Subcutaneous abdominal adipose tissue (tissue), 5 donors: ENCODE results near the gene CTXND1.

ENCODE experiments used
- H3K27ac ChIP-seq: one replicate; pipeline ENCODE4 v1.7.0; 2013; ENCODE audit warnings: low read depth, mild to moderate bottlenecking, inconsistent platforms, low read length, moderate library complexity
- H3K27me3 ChIP-seq, 5 donors: one replicate each; pipeline ENCODE4 v1.7.0; 2013; ENCODE audit warnings: low read length in 5 of 5, inconsistent platforms in 1 of 5; ENCODE audit not compliant: control insufficient read depth in 5 of 5, insufficient read depth in 4 of 5
- H3K36me3 ChIP-seq, 5 donors: one replicate each; pipeline ENCODE4 v1.7.0; 2013; ENCODE audit warnings: low read length in 5 of 5; ENCODE audit not compliant: control insufficient read depth in 5 of 5, insufficient read depth in 5 of 5
- H3K4me1 ChIP-seq, 5 donors: one replicate each; pipeline ENCODE4 v1.7.0; 2013; ENCODE audit warnings: low read length in 5 of 5, mild to moderate bottlenecking in 3 of 5, moderate library complexity in 1 of 5; ENCODE audit not compliant: control insufficient read depth in 5 of 5, insufficient read depth in 5 of 5
- H3K4me3 ChIP-seq, 5 donors: one replicate each; pipeline ENCODE4 v1.7.0; 2013; ENCODE audit warnings: low read length in 5 of 5, low read depth in 1 of 5
- H3K9ac ChIP-seq, 5 donors: one replicate each; pipeline ENCODE4 v1.7.0; 2013; ENCODE audit warnings: low read length in 5 of 5, mild to moderate bottlenecking in 4 of 5, moderate library complexity in 3 of 5
- H3K9me3 ChIP-seq, 5 donors: one replicate each; pipeline ENCODE4 v1.7.0; 2013; ENCODE audit warnings: low read length in 5 of 5; ENCODE audit not compliant: control insufficient read depth in 5 of 5
- donor health status: healthy.
- donor health status: healthy.
- donor health status: healthy.
- donor health status: healthy.
- donor health status: healthy.

Gene CTXND1

GRCh38 chr15:80202641-80203360, 49.2 kb downstream of the CTXND1 start:
- H3K4me3 ChIP-seq: no peak overlapping the region
- no peaks in the 10 kb centered on the region for H3K27me3 ChIP-seq
- H3K4me1 ChIP-seq: peaks cover 0 to 4% (median 2%) of the 10 kb centered on the region in 5 donors
- no peak overlapping the region for H3K9ac ChIP-seq
- no peak overlapping the region for H3K27ac ChIP-seq
- H3K36me3 ChIP-seq: no peaks in the 10 kb centered on the region
- no peaks in the 10 kb centered on the region for H3K9me3 ChIP-seq

GRCh38 chr15:80202016-80202315, 50.0 kb downstream of the CTXND1 start:
- no peaks in the 10 kb centered on the region for H3K36me3 ChIP-seq
- no peak overlapping the region for H3K4me3 ChIP-seq
- H3K27me3 ChIP-seq: no peaks in the 10 kb centered on the region
- H3K27ac ChIP-seq: no peak overlapping the region
- H3K9ac ChIP-seq: no peak overlapping the region
- no peaks in the 10 kb centered on the region for H3K4me1 ChIP-seq
- no peaks in the 10 kb centered on the region for H3K9me3 ChIP-seq

DNA sequence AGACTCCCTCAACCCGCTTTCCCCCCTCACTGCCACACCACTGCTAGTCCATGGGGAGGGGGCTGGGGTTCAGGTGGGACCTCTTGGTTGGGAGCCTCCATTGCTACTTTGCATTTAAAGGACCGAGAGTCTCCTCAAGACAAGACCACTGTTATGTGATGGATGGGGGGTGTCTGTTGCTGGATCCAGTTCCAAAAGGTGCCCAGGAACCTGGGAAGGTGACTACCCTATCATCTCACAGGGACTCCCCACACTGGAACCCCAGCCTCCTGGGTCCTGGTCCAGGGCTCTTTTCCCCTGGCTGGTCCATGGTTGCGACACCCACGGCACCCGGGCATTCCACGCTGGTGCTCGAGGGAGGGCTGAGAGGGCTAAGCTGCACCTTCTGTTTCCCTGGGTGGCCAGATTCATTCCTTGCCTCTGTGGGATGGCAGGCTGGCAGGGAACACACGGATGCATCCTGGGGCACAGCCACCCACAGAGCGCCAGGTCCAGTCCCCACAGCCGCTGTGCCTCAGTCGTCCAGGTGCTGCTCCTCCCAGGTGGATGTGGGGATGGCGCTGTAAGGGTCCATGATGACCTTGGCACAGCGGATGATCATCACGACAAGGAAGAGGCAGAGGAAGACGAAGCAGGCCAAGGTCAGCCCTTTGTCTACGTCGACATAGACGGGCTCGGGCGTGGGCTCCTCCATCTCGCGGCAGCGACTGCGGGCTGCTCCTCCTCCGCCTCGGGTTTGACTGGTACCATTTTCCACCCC, 50.6 kb downstream of the CTXND1 start:
- H3K27me3 ChIP-seq: no peaks in the 10 kb centered on the region
- no peaks in the 10 kb centered on the region for H3K4me1 ChIP-seq
- H3K36me3 ChIP-seq: no peaks in the 10 kb centered on the region
- no peak overlapping the region for H3K27ac ChIP-seq
- no peak overlapping the region for H3K9ac ChIP-seq
- no peak overlapping the region for H3K4me3 ChIP-seq
- H3K9me3 ChIP-seq: no peaks in the 10 kb centered on the region

- no peaks in the 10 kb centered on the region for H3K4me1 ChIP-seq
- H3K27me3 ChIP-seq: no peaks in the 10 kb centered on the region
- no peaks in the 10 kb centered on the region for H3K9me3 ChIP-seq
- H3K27ac ChIP-seq: no peak overlapping the region
- no peak overlapping the region for H3K9ac ChIP-seq
- H3K36me3 ChIP-seq: no peaks in the 10 kb centered on the region
- H3K4me3 ChIP-seq: no peak overlapping the region
These were observed 52.1 kb downstream of the CTXND1 start for GRCh38 chr15:80199869-80200268.

GRCh38 chr15:80199366-80199765, 52.6 kb downstream of the CTXND1 start:
- Histone ChIP-seq H3K9ac (no peak overlapping the region), H3K4me3 (no peak overlapping the region), H3K36me3 (no peaks in the 10 kb centered on the region), H3K9me3 (no peaks in the 10 kb centered on the region), H3K27ac (no peak overlapping the region), H3K4me1 (no peaks in the 10 kb centered on the region), H3K27me3 (no peaks in the 10 kb centered on the region)

GRCh38 chr15:80194914-80195313, 57.1 kb downstream of the CTXND1 start:
- Histone ChIP-seq H3K4me1 (no peaks in the 10 kb centered on the region), H3K27ac (no peak overlapping the region), H3K4me3 (no peak overlapping the region), H3K9ac (no peak overlapping the region), H3K9me3 (no peaks in the 10 kb centered on the region), H3K36me3 (peaks cover 0 to 4% (median 0%) of the 10 kb centered on the region in 5 donors), H3K27me3 (no peaks in the 10 kb centered on the region)

- H3K27me3 ChIP-seq: no peaks in the 10 kb centered on the region
These were observed 57.8 kb downstream of the CTXND1 start for GRCh38 chr15:80194186-80194585.

GRCh38 chr15:80191897-80192595, 60.0 kb downstream of the CTXND1 start:
- Histone ChIP-seq H3K9ac (no peak overlapping the region), H3K27me3 (no peaks in the 10 kb centered on the region), H3K4me1 (peaks cover 0 to 9% (median 0%) of the 10 kb centered on the region in 5 donors), H3K36me3 (peaks cover 10 to 20% (median 12%) of the 10 kb centered on the region in 5 donors), H3K27ac (no peak overlapping the region), H3K9me3 (no peaks in the 10 kb centered on the region), H3K4me3 (no peak overlapping the region)

More at GRCh38 chr15:80194186-80194585, 57.8 kb downstream of the CTXND1 start:
- H3K36me3 ChIP-seq: peaks cover 0 to 4% (median 3%) of the 10 kb centered on the region in 5 donors
- H3K4me3 ChIP-seq: no peak overlapping the region
- H3K27ac ChIP-seq: no peak overlapping the region
- H3K9me3 ChIP-seq: no peaks in the 10 kb centered on the region
- no peaks in the 10 kb centered on the region for H3K4me1 ChIP-seq
- no peak overlapping the region for H3K9ac ChIP-seq

DNA sequence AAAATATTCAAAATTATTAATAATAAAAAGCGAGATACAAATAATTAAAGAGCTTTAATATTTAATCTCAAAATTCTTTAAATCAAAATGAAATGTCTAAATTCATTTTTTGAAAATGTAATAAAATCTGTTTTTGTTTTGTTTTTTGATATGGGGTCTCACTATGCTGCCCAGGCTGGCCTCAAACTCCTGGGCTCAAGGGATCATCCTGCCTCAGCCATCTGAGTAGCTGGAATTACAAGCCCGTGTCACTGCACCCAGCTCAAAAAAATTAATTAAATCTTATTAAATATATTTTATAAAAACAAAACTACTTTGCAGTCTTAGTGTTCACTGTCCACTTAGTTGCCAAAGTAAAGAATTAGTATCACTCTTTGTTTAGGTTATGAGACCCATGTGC, 60.8 kb downstream of the CTXND1 start:
- no peak overlapping the region for H3K4me3 ChIP-seq
- no peak overlapping the region for H3K27ac ChIP-seq
- peaks cover 0 to 9% (median 0%) of the 10 kb centered on the region in 5 donors for H3K4me1 ChIP-seq
- no peaks in the 10 kb centered on the region for H3K9me3 ChIP-seq
- H3K27me3 ChIP-seq: no peaks in the 10 kb centered on the region
- no peak overlapping the region for H3K9ac ChIP-seq
- peaks cover 10 to 29% (median 20%) of the 10 kb centered on the region in 5 donors for H3K36me3 ChIP-seq

GRCh38 chr15:80188251-80188650, 63.8 kb downstream of the CTXND1 start:
- no peaks in the 10 kb centered on the region for H3K9me3 ChIP-seq
- H3K36me3 ChIP-seq: peaks cover 6 to 56% (median 50%) of the 10 kb centered on the region in 5 donors
- no peaks in the 10 kb centered on the region for H3K27me3 ChIP-seq
- H3K4me3 ChIP-seq: no peak overlapping the region
- peaks cover 0 to 13% (median 3%) of the 10 kb centered on the region in 5 donors for H3K4me1 ChIP-seq
- H3K27ac ChIP-seq: no peak overlapping the region
- H3K9ac ChIP-seq: no peak overlapping the region
